ENCODE measurements around the gene SRPK3. TPM values are rescaled to one million over a fixed set of nuclear protein-coding genes. Genes with fewer than 3 reads are reported as not detected.

The SRPK3 gene
- total and polyA plus RNA-seq, 2 donors (not counting 3 experiments of a cell fraction or from before 2014, with no cell fraction given), result 0.25 to 0.40 TPM

DNA sequence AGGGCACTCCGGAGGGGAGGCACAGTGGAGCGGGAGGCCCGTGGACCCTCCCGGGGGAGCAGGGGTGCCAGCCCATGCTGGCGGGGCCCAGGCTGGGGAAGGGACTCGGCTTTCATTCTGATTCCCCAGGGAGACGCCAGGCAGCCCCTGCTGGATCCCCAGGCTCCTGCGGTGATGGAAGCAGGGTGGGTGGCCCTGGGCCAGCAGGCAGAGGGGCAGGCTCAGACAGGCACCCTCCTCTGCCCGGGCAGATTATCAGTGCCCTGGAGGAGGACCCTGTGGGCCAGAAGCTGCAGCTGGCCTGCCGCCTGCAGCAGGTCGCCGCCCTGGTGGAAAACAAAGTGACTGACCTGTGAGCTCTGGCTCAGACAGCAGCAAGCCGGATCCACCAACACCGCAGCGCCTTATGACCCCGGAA is 2.1 kb upstream of the SRPK3 start:
- H3K9me1 ChIP-seq (replicated peaks; ENCODE audit: control insufficient read depth, extremely low read depth, insufficient read depth, low read length), result no peaks in the 10 kb centered on the region
- H2AFZ ChIP-seq (ENCODE audit: low read depth, low read length), result no peak overlapping the region
- ChIA-PET CTCF (interaction anchor here (1.1 to 1.3 kb wide), 2 partner anchors 11 to 144 kb away, joined by 3 read pairs; no protein-coding TSS in a partner anchor), POLR2A (no interaction called here)
- BruUV-seq (replicated peaks), result no TSS peak
- no peaks in the 10 kb centered on the region for H3K79me2 ChIP-seq (ENCODE audit: control insufficient read depth, insufficient read depth, low read length)
- H3K4me1 ChIP-seq (ENCODE audit: control insufficient read depth, extremely low read depth, insufficient read depth, low read length), result no peaks in the 10 kb centered on the region
- peaks cover 0 to 5% of the 10 kb centered on the region in 2 experiments for H3K36me3 ChIP-seq (ENCODE audit: control insufficient read depth in 2 of 2, extremely low read depth in 1 of 2, insufficient read depth in 2 of 2, low read length in 2 of 2)
- dilution Hi-C loops (cut with MboI; ENCODE audit: extremely low pct_ligation_motif_present, low sequenced_read_pairs), result no loop called here
- H3K4me2 ChIP-seq (ENCODE audit: insufficient read depth, low read length), result no peak overlapping the region
- no peak overlapping the region for H3K9ac ChIP-seq (replicated peaks; ENCODE audit: extremely low read depth, insufficient read depth, low read length)
- DNase-seq (ENCODE audit: low read depth, low spot score) (no peak), FAIRE-seq (no peak)
- no peak overlapping the region for H3K4me3 ChIP-seq (replicated peaks in 1 of 3; ENCODE audit: insufficient read depth in 1 of 3, low read depth in 1 of 3, low read length in 3 of 3)
- H3K27ac ChIP-seq (ENCODE audit: insufficient read depth, low read depth, low read length), result no peak overlapping the region
- no peaks in the 10 kb centered on the region for H3K27me3 ChIP-seq (ENCODE audit: control insufficient read depth in 2 of 2, insufficient read depth in 2 of 2, low read length in 2 of 2)
- H4K20me1 ChIP-seq (replicated peaks; ENCODE audit: control insufficient read depth, extremely low read depth, insufficient read depth, low read length), result no peaks in the 10 kb centered on the region
- intact Hi-C loops (cut with micrococcal nuclease), result no loop called here
- H3K9me3 ChIP-seq (replicated peaks; ENCODE audit: control insufficient read depth, insufficient read depth, low read length), result no peaks in the 10 kb centered on the region
- TF ChIP-seq GATA2 (IDR thresholded peaks at IDR 0.05; ENCODE audit: insufficient read depth, insufficient read length, low read depth, low read length), result no peak
- no peak for TF ChIP-seq MYC (IDR thresholded peaks at IDR 0.05; ENCODE audit: low read depth, low read length)
- TF ChIP-seq CTCF (IDR thresholded peaks at IDR 0.05; ENCODE audit: extremely low read depth in 1 of 2, insufficient read depth in 1 of 2, low read depth in 1 of 2, low read length in 2 of 2), result no peak
- TF ChIP-seq EZH2 (IDR thresholded peaks at IDR 0.05; ENCODE audit: borderline replicate concordance, low read depth, low read length, severe bottlenecking), result no peak
- TF ChIP-seq FOS (IDR thresholded peaks at IDR 0.05; ENCODE audit: borderline replicate concordance, insufficient read depth, low read length), result no peak
- no peak for TF ChIP-seq JUN (IDR thresholded peaks at IDR 0.05; ENCODE audit: borderline replicate concordance, insufficient read depth, insufficient read length, low read depth)
- TF ChIP-seq, protein P1, sequence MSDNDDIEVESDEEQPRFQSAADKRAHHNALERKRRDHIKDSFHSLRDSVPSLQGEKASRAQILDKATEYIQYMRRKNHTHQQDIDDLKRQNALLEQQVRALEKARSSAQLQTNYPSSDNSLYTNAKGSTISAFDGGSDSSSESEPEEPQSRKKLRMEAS (IDR thresholded peaks at IDR 0.05; ENCODE audit: insufficient read depth, insufficient read length), result no peak
- no peak for TF ChIP-seq POLR2A (IDR thresholded peaks at IDR 0.05; ENCODE audit: low read depth, low read length)
- TF ChIP-seq POLR2AphosphoS5 (IDR thresholded peaks at IDR 0.05; ENCODE audit: insufficient read depth, low read depth, low read length), result no peak

All from endothelial cell of umbilical vein (primary cell).